A673 (cell line): Measurements from ENCODE around the gene SEZ6L2. TPM values are rescaled to one million over a fixed set of nuclear protein-coding genes. Genes with fewer than 3 reads are reported as not detected.

Experiments
- BruUV-seq: library from RNA; stranded (reverse); fragments of 400-500 nt; replicated peaks from 2 replicates; lab custom pipeline; 2021; lab: Mats Ljungman, UMichigan
- CTCF ChIA-PET: fragments of 300-600 bp; sonication (Branson Sonifier 250); formaldehyde crosslinking; loops from one replicate; lab custom pipeline; 2022; ENCODE audit warnings: antibody characterized with exemption; lab: Charles Lee
- POLR2A ChIA-PET: fragments of 300-600 bp; sonication (Branson Sonifier 250); formaldehyde crosslinking; loops from one replicate; lab custom pipeline; 2022; ENCODE audit warnings: antibody characterized with exemption; ENCODE audit not compliant: low non-redundant PET; lab: Charles Lee
- DNase-seq: peaks from one replicate; pipeline ENCODE4 v3.0.0-alpha.2; 2015; ENCODE audit warnings: low spot score
- H3K27ac ChIP-seq: fragments of 200-600 bp; sonication (generic); 2 replicates; pipeline ENCODE4 v1.5.1; 2016; ENCODE audit warnings: mixed run types, low read depth, mild to moderate bottlenecking, mixed read lengths, antibody characterized with exemption, low read length; ENCODE audit not compliant: poor library complexity, severe bottlenecking
- H3K27me3 ChIP-seq: fragments of 200-600 bp; sonication (generic); replicated peaks from 2 replicates; pipeline ENCODE4 v1.6.1; 2017; ENCODE audit warnings: mixed run types, low read depth, mild to moderate bottlenecking, mixed read lengths, antibody characterized with exemption, low read length; ENCODE audit not compliant: insufficient read depth, poor library complexity
- H3K36me3 ChIP-seq: fragments of 200-600 bp; sonication (generic); 2 replicates; pipeline ENCODE4 v1.6.1; 2016; ENCODE audit warnings: mixed run types, mild to moderate bottlenecking, mixed read lengths, antibody characterized with exemption, low read length; ENCODE audit not compliant: insufficient read depth, poor library complexity, severe bottlenecking
- H3K4me1 ChIP-seq: fragments of 200-600 bp; sonication (generic); 2 replicates; pipeline ENCODE4 v1.6.1; 2017; ENCODE audit warnings: mixed run types, mild to moderate bottlenecking, mixed read lengths, antibody characterized with exemption, low read length; ENCODE audit not compliant: insufficient read depth, poor library complexity, severe bottlenecking
- H3K4me3 ChIP-seq: fragments of 200-600 bp; sonication (generic); 2 replicates; pipeline ENCODE4 v1.5.1; 2016; ENCODE audit warnings: low read depth, mixed run types, mild to moderate bottlenecking, mixed read lengths, low read length; ENCODE audit not compliant: poor library complexity, severe bottlenecking
- H3K9me3 ChIP-seq: fragments of 200-600 bp; sonication (generic); 2 replicates; pipeline ENCODE4 v1.6.1; 2016; ENCODE audit warnings: mixed run types, low read depth, mild to moderate bottlenecking, mixed read lengths, antibody characterized with exemption, low read length; ENCODE audit not compliant: poor library complexity, severe bottlenecking
- CTCF ChIP-seq: fragments of 300-800, 200-600 bp; sonication (generic); conservative IDR thresholded peaks from 2 replicates; pipeline ENCODE4 v1.5.1; 2017; ENCODE audit warnings: low read depth, mild to moderate bottlenecking, antibody characterized with exemption, low read length, moderate library complexity, mixed read lengths
- EZH2 ChIP-seq: fragments of 200-600 bp; sonication (generic); IDR thresholded peaks from 2 replicates; pipeline ENCODE4 v1.6.1; 2017; ENCODE audit warnings: borderline replicate concordance, low read depth, mild to moderate bottlenecking, mixed read lengths, antibody characterized with exemption, low read length; ENCODE audit not compliant: poor library complexity, severe bottlenecking
- intact Hi-C: fragments of 100-400 bp; cut with micrococcal nuclease; formaldehyde crosslinking; loops from one replicate; pipeline ENCODE4 v1.10.0; 2022; ENCODE audit not compliant: unreplicated experiment
- total RNA-seq: library from RNA; stranded (reverse); gene quantifications from 2 replicates; pipeline ENCODE4 v1.2.3, GENCODE V29; 2021

The SEZ6L2 gene
- total RNA-seq, 1 experiment from 2014 or later: 7.0 TPM

DNA sequence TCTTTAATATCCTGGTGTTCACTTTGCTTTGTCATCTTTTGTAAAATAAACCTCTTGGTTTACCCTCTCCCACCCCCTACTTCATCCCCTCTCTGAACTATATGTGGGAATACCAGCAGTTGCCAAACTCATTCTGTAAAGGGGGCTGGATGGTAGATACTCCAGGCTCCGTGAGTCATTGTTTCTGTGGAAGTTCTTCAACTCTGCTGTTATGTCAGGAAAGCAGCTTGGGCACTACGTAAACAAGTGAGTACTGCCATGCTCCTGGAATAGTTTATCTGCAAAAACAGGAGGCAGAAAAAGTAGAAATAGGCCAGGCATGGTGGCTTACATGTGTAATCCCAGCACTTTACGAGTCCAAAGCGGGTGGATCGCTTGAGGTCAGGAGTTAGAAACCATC is 61.5 kb downstream of the SEZ6L2 start:
- Histone ChIP-seq H3K27ac (no peak overlapping the region), H3K36me3 (no peaks in the 10 kb centered on the region), H3K4me3 (no peak overlapping the region), H3K9me3 (no peaks in the 10 kb centered on the region), H3K27me3 (no peaks in the 10 kb centered on the region), H3K4me1 (no peaks in the 10 kb centered on the region)
- TF ChIP-seq EZH2: no peak
- no peak for TF ChIP-seq CTCF
- CTCF ChIA-PET: no interaction called here
- POLR2A ChIA-PET: no interaction called here
- BruUV-seq: no TSS peak
- intact Hi-C loops: no loop called here
- DNase-seq: no peak

DNA sequence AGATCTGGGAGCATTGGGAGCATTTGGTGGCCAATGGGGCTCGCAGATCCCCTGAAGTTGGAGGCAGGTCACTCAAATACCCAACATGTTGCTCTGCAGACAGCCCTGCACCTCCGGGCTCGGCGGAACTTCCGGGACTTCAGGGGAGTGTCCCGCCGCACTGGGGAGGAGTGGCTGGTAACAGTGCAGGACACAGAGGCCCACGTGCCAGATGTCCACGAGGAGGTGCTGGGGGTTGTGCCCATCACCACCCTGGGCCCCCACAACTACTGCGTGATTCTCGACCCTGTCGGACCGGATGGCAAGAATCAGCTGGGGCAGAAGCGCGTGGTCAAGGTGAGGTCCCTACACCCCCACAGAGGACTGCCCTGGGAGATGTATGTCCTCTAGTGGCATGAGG is 62.7 kb downstream of the SEZ6L2 start:
- Histone ChIP-seq H3K36me3 (no peaks in the 10 kb centered on the region), H3K4me3 (no peak overlapping the region), H3K27me3 (no peaks in the 10 kb centered on the region), H3K4me1 (no peaks in the 10 kb centered on the region), H3K9me3 (no peaks in the 10 kb centered on the region), H3K27ac (no peak overlapping the region)
- no peak for DNase-seq
- POLR2A ChIA-PET: no interaction called here
- no TSS peak for BruUV-seq
- intact Hi-C loops: no loop called here
- CTCF ChIA-PET: no interaction called here
- TF ChIP-seq CTCF (no peak), EZH2 (no peak)

DNA sequence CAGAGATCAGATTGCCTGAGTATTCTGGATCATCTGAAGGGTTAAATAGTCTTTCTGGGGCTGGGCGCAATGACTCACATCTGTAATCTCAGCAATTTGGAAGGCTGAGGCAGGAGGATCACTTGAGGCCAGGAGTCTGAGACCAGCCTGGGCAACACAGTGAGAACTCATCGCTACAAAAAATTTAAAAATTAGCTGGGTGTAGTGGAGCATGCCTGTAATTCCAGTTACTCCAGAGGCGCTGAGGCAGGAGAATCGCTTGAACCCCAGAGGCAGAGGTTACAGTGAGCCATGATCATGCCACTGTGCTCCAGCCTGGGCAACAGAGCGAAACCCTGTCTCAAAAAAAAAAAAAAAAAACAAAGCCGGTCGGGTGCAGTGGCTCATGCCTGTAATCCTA is 63.4 kb downstream of the SEZ6L2 start:
- no peaks in the 10 kb centered on the region for H3K36me3 ChIP-seq
- intact Hi-C loops: no loop called here
- TF ChIP-seq EZH2: no peak
- TF ChIP-seq CTCF: no peak

More for the DNA sequence above, 63.4 kb downstream of the SEZ6L2 start:
- POLR2A ChIA-PET: no interaction called here
- no TSS peak for BruUV-seq
- no peak for DNase-seq
- no peak overlapping the region for H3K4me3 ChIP-seq
- no peaks in the 10 kb centered on the region for H3K27me3 ChIP-seq
- H3K27ac ChIP-seq: no peak overlapping the region
- no peaks in the 10 kb centered on the region for H3K4me1 ChIP-seq
- no peaks in the 10 kb centered on the region for H3K9me3 ChIP-seq
- CTCF ChIA-PET: no interaction called here
